DMS153 (cell line): ENCODE data around the gene KLHL26.

Experiments
- DNase-seq: peaks from one replicate; lab custom pipeline; 2025; lab: John Stamatoyannopoulos, UW

Gene KLHL26

DNA sequence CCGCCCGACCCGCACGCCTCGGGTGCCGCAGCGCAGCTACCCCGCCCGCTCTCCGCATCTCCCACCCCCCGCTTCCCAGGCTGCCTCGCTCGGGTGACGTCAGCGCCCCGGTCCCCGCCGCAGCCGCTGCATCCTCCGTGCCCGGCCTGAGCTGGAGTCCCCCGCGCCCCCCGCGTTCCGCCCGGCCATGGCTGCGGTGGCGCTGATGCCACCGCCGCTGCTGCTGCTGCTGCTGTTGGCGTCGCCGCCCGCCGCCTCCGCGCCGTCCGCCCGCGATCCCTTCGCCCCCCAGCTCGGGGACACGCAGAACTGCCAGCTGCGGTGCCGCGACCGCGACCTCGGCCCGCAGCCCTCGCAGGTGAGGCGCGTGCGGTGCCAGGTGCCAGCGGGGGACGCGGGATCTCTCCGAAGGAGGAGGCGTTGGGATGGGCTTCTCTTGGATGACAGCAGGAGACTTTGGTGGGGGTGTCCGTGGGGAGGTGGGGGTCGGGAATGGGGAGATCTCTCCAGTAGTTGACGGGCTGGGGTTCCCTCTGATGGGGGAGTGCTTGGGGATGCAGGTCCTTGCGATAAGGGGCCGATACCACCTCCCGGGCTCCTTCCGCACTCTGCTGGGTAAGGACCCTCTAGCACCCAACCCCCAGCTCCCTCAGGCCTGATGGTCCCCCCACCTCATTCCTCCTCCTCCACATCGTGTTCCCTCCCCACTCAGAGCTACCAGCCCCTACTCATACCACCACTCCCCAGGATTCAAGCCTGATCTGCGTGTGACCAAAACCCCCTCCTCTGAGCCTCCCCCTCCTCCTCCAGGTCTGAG, 23.8 kb upstream of the KLHL26 start, which contains the start of gene TMEM59L:
Gene TMEM59L (plus strand): TSS at position 99 of the 817 bp plus-strand sequence. CDS start 89 bp downstream, at position 188.
- DNase-seq, result no peak

- DNase-seq, result no peak
Measured at GRCh38 chr19:18613589-18614234, 23.1 kb upstream of the KLHL26 start.

- DNase-seq, result no peak
Measured at GRCh38 chr19:18616023-18616422, 20.8 kb upstream of the KLHL26 start.

DNA sequence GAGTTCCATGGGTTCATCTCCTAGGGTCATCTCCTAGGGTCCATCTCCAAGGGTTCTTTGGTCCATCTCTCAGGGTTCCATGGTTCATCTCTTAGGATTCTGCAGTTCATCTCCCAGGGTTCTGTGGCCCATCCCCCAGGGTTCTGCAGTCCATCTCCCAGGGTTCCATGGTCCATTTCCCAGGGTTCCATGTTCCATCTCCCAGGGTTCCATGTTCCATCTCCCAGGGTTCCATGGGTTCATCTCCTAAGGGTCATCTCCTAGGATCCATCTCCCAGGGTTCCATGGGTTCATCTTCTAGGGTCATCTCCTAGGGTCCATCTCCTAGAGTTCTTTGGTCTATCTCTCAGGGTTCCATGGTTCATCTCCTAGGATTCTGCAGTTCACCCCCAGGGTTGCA, 19.3 kb upstream of the KLHL26 start:
- no peak for DNase-seq

DNA sequence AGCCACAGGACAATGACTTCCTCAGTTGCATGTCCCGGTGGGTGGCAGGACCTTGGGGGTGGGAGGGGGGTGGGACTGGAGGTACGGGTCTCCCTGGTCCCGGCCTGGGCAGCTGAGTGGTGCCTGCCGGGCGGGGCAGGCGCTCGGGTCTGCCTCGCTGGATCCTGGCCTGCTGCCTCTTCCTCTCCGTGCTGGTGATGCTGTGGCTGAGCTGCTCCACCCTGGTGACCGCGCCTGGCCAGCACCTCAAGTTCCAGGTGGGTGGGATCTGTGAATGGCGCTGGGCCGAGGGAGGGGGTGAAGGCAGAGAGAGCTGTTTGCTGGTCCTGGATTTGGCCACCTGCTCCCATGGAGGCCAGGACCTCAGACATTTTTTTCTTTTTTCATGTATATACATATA, 18.6 kb upstream of the KLHL26 start:
- no peak for DNase-seq

DNA sequence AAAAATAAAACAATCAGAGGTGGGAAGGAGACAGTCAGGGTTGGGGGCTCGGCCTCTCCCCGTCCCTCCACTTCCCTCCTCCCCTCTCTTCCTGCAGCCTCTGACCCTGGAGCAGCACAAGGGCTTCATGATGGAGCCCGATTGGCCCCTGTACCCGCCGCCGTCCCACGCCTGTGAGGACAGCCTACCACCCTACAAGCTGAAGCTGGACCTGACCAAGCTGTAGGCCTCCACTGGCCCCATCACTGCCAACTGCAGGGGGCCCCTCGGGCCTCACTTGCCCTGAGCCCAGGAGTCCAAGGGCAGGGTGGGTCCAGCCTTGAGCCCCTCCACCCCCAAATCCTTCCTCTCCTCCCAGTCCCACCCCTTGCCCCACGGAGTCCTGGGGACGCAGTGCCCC, 16.5 kb upstream of the KLHL26 start:
- no peak for DNase-seq

- DNase-seq, result no peak
Measured at GRCh38 chr19:18620902-18621301, 15.9 kb upstream of the KLHL26 start.

- no peak for DNase-seq
Measured at GRCh38 chr19:18626906-18627305, 9.9 kb upstream of the KLHL26 start.

- no peak for DNase-seq
Measured at GRCh38 chr19:18629166-18630088, 7.4 kb upstream of the KLHL26 start.

DNA sequence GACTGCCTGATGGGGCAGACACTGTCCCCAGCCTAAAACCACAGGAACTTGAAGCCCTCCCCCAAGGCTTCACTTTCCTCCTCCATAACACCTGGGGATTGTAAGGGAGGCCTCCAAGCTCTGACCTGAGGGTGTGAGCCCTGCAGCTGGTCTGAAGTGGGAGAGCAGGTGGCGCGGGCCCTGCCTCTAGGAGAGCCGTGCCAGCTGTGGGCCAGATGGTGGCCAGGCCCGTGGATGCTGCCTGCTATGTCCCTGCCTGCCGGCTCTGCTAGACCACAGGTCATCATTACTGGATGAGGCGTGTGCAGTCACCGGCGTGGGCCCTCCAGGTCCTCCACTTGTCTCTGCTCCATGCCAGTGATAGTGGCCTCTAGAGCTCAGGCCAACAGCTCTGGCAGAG, 3.5 kb upstream of the KLHL26 start:
- peak; percentile 3 for DNase-seq

- DNase-seq, result no peak
Measured at GRCh38 chr19:18634612-18635297, 2.1 kb upstream of the KLHL26 start.

- no peak for DNase-seq
Measured at GRCh38 chr19:18635831-18636182, 1.0 kb upstream of the KLHL26 start.

DNA sequence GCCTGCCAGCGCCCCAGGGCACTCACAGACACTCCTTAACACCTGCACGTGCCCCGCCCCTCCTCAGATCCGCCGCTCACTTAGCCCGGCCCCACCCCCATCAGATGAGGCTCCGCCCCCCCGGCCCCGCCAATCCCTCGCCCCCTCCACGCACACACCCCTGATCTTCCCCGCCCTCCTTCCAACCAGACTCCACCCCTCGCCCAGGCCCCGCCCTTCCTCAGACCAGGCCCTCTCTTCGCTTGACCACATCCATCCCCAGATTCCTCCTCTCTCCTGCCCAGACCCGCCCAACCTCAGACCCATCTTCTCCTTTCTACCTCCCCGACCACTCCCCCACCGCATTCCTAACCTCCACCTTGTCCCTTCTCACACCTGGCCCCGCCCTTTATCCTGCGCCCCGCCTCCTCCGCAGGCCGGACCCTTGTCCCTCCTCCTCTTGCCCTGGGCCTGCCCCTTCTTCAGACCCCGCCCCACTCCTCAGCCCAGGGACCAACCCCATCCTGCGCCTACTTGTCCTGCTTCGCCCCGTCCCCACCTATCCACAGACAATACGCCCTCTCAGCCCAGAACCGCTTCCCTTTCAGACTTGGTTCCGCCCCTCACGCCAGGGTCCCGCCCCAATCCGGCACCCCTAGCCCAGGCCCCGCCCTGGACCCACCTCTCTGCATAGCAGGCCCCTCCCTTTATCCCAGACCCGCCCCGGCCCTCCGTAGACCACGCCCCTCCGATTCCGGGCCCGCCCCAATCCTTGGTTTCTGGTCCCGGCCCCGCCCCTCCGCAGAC, 452 bp upstream of the KLHL26 start:
- DNase-seq, result peak; percentile 91

GRCh38 chr19:18637673-18638630, 1.1 kb downstream of the KLHL26 start:
- peak; percentile 20 for DNase-seq

GRCh38 chr19:18639706-18640243, 2.9 kb downstream of the KLHL26 start:
- no peak for DNase-seq

DNA sequence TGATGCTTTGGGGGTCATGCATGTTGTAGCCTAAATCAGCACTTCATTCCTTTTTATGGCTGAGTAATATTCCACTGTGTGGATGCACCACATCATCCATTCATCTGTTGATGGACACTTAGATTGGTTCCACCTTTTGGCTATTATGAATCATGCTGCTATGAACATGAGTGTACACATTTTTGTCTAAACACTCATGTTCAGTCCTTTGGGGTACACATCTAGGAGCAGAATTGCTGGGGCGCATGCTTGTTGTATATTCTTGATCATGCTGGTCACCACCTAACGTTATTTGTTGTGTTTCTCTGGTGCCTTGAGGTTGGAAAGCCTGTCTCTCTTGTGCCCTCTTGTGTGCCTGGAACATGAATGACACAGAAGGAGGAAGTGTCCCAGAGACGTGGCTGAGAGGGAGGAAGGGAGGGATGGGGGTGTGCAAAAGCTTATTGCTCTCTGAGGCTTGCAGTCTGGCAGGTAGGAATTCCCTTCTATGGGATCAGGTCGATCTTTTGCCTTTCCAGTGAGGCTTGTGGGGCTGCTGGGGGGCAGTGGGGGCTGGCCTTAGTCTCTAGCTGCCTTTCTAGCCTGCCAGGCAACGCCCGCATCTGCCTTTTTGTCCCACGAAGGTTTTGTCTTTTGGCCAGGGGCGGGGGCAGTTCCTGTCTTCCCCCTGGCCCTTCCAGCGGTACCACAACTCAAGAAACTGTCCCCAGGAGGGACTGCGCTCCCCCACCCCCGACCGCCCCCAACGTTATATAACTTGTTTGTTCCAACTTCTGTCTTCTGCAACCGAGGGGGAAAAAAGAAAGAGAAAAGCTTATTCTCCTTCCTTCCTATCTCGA, 7.6 kb downstream of the KLHL26 start:
- no peak for DNase-seq

- no peak for DNase-seq
Measured at GRCh38 chr19:18645035-18645511, 8.2 kb downstream of the KLHL26 start.

DNA sequence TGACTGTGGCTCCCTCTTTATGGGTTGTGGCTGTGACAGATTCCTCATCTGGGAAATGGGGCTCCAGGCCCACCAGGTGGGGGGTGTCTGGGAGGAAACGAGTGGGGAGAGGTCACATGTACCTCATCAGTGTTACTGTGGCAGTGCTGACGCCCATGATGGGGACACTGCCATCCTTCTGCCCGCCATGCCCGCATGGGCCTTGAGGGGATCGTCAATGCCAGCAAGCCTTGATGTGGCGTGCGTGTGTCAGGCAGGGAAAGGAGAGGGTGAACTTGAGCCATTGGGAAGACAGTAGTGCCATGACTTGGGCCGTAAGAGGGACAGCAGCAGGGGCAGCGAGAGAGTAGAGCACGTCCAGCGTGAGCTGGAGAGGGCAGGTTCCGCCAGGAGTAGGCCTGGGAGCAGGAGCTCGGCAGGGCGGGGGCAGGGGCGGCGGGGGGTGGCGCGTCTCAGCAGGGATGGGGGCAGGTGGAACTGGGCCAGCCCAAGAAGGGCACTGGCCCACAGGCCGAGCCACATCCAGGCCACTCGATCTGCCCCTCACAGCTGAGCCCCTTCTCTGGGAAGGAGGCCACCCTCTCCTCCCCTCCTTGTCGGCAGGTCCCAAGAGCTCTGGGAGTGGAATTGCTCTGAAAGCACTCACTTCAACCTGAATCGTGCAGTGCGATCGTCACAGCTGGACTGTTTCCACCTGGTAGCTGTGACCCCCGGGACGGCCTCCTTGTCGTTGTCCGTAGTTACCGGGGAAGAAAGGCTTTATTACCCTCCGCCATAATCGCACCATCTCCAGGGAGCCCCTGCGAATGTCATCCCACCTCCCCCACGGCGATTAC, 9.9 kb downstream of the KLHL26 start:
- no peak for DNase-seq
